Stimulated activated CD8-positive, alpha-beta memory T cell treated with anti-CD3 and anti-CD28 coated beads, Interleukin-2, amount 100 ng/mL, for 1 hour (primary cell): Measurements from ENCODE around the gene ABHD1.

Source experiments
- DNase-seq, 2 donors: peaks; one replicate each; pipeline ENCODE4 v3.0.0-alpha.2; 2020; ENCODE audit warnings: low read depth in 2 of 2

Gene ABHD1

DNA sequence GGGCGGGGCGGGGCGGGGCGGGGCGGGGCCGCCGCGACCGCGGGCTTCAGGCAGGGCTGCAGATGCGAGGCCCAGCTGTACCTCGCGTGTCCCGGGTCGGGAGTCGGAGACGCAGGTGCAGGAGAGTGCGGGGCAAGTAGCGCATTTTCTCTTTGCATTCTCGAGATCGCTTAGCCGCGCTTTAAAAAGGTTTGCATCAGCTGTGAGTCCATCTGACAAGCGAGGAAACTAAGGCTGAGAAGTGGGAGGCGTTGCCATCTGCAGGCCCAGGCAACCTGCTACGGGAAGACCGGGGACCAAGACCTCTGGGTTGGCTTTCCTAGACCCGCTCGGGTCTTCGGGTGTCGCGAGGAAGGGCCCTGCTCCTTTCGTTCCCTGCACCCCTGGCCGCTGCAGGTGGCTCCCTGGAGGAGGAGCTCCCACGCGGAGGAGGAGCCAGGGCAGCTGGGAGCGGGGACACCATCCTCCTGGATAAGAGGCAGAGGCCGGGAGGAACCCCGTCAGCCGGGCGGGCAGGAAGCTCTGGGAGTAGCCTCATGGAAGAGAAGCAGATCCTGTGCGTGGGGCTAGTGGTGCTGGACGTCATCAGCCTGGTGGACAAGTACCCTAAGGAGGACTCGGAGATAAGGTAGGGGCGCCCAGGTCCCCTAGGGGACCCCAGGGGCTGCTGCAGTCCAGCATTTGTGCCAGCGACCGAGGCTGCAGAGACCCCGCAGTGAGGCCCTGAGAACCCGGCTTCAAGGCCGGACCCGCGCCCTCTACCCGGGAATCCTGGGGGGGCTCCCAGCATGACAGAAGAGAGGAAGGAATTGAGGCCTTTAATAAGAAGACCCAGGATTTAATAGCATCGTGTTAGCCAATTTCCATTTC is 36.7 kb upstream of the ABHD1 start, which contains the start of gene KHK:
Gene KHK, plus strand, starts transcription at position 49 of the 870 bp plus-strand sequence. Its CDS starts 488 bp downstream, at position 537.
- no peak for DNase-seq

DNA sequence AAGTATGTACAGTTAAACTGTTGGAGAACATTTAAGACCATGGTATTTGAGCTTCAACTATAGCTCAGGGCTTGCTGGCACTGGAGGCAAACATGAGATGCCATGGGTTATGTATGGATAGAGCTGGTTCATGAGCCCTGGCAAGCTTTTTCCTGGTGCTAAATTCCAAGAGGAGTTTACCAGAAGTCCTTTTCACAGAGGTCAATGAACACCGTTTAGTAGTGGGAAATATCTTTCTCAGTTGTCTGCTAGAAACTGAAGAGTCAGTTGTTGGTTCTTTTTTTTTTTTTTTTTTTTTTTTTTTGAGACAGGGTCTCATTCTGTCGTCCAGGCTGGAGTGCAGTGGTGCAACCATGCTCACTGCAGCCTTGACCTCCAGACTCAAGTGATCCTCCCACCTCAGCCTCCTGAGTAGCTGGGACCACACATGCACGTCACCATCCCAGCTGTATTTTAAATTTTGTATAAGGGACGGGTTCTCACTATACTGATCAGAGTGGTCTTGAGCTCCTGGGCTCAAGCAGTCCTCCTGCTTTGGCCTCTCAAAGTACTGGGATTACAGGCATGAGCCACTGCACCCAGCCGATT is 35.7 kb upstream of the ABHD1 start:
- no peak for DNase-seq

DNA sequence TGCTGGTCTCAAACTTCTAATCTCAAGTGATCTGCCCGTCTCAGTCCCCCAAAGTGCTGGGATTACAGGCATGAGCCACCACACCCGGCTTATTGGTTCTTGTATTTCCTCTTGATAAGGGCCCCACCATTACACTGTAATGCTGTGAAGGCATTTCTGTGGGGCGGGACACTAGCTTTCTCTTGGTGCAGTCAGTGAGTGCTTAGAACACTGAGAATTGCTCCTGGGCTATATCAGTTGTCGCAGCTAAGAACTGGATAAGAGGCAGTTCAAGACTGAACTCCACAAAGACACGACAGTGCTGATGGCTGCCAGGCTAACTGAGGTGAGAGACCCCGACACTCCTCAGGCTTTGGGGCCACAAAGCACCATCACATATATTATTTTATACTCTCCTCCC is 35.0 kb upstream of the ABHD1 start:
- DNase-seq, result no peak

DNA sequence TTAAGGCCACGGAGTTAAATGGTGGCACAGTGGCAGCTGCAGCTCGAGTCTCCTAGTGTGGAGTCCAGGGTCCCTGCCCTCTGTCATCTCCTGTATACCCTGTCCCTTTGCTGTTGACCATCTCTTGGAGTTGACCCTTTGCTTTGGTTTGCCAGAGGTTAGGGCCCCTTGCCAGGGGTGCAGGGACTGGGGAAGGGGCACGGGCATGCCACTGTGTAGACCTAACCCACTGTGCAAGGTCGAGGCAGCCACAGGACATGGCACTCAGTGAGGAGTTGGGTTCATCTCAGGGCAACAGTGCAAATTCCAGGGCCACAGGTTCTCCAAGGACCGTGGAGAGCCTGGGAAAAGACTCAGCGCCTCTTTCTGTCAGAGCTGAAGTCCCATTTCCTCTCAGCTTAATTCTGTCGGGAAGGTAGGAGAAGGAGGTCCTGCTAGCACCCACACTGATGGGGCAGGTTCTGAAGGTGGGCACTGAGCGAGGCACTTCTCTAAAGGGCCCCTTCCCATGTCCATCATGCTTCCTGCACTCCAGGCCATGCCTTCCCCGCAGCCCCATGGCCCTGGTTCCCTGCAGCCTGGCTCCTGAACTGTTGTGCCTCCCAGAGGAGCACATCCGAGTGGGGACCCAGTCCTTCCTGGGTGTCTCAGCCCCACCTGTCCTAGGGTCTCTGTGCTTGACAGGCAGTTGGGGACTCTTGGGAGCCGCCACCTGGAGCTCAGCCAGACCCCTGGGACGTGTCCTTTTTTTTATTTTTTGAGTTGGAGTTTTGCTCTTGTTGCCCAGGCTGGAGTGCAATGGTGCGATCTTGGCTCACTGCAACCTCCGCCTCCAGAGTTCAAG is 34.3 kb upstream of the ABHD1 start:
- no peak for DNase-seq

DNA sequence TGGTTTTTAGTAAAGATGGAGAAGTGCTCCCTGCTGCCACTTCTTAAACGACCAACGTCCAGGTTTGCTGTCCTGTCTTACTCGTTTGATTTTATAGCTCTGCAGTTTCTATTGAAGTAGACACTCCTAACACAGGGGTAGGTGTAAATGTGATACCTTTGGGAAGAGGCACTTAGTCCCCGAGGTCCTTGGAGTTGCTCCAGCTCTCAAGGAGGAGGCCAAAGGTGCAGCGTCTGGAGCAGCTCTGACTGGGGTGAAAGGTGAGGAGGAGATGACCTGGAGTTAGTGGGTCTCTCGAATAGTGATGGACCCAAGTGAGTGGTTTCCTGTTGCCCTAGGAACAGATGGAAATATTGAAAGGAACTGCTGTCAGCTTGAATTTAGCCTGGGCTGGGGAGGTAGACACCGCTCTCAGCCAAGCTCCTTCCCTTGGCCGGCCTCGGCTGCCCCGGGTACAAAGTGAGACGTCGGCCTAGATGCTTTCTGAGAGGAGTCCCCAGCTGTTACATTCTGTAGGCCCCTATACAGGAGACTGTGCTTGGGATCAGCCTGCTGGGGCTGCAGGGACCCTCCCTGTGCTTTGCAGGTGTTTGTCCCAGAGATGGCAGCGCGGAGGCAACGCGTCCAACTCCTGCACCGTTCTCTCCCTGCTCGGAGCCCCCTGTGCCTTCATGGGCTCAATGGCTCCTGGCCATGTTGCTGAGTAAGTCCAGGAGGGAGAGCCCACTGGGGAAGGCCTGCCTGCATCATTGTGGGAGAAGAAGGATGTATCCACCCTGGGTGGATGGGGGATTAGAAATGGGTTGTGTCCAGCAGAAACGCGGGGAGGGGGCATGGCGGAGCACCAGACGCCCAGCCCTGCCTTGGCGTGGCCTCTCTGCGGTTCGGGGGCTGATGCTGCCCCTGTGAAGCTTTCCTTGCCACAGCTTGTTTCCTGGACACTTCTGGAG is 31.6 kb upstream of the ABHD1 start:
- DNase-seq, result no peak

DNA sequence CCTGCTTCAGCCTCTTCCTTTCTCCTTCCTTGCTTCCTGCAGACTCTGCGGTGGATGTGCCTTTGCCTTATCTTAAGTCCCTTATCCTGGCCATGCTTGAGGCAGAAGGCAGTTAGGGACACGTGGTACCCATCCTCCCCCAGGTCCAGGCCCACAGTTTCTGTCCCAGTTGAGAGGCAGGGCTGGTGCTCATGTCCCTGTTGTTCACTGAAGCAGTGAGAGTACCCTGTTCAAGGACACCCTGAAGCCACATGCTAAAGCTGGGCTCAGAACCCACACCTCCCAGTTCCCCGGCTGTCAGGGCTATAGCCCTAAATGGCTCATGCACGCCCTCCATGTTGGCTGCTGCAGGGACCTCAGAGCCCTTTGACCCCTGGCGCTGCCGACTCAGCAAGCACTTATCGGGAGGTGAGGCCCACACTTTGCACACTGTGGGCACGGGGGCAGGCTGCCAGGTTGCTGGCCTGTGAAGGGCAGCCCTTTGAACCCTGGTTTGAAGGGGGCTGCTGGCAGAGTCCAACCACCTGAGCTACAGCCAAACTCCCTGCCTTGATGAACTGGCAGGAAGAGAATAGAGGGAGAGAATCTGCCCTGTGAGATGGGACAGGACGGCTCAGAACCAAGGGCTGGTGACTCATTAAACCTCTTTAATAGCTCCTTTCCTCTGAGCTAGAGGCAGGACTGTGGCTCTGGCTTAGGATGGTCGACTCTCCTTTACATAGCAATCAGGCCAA is 30.8 kb upstream of the ABHD1 start:
- DNase-seq, result no peak

DNA sequence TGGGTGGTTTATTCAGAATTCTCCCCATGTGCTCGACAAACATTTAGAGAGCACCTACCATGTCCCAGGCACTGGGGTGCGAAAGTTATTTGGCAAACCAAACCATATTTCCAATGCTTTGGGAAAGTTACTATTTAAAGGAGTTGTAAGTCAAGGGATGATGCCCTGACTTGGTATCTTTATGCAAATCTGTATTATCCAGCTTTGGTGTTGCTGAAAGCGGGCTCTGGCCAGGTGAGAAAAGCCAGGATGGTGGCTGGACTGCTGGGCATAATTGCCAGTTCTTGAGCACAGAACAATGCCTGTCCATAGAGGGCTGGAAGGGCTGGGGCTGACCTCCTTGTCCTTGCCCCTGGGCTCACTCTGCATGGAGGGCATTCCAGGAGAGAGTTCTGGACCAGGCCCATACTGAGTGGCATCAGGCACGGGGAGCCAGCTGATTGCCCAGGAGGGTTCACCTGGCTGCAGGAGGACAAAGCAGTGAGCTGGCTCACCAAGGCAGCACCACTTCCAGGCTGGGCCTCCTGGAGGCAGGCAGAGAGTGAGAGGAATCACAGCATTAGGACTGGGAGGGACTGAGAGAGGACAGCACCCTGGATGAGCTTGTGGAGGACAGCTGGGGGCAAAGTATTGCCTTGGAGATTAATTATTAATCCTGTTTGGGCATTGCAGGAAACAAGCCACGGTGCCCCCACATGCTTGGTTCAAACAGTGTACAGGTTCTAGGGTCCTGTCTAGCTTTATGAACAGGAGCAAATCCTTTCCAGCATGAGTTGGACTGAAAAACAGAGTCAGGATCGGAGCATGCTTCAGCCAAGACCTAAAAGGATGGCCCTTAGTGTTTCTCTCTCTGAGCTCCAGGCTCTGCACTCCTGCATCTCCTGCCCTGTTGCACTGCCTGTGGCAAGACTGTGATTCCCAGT is 29.9 kb upstream of the ABHD1 start:
- DNase-seq, result no peak

DNA sequence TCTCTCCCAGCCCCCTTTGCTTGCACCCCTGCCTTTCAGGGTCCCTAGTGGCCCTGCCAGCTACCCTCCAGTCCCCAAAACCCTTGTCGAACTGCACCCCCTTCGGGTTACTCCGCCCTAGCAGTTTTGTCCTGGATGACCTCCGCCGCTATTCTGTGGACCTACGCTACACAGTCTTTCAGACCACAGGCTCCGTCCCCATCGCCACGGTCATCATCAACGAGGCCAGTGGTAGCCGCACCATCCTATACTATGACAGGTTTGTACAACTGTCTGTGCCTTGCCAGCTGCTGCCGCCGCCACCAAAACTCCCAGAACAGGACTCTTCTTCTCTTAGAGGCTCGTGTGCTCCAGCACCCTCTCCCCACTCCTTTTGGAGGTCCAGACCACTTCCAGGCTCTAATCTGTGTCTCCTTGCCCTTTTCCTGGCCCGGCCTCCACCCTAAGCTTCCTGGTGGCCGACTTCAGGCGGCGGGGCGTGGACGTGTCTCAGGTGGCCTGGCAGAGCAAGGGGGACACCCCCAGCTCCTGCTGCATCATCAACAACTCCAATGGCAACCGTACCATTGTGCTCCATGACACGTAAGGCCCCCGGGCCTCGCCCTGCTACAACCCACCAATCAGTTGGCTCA is 29.1 kb upstream of the ABHD1 start:
- DNase-seq, result no peak

DNA sequence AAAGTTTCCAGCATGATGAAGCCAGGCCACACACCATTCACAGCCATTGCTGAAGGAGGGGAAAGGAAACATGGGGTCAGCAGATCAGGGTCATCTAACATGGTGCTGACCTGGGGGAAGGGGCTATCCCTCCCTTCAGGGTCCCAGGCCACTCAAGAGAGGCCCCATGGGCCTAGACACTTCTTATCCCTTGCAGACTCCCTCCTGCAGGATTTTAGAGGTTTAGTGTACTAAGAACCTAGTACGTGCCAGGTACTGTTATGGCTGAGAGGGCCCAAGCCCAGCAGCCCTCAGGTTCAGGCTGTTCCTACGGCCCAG is 28.2 kb upstream of the ABHD1 start:
- DNase-seq, result no peak

DNA sequence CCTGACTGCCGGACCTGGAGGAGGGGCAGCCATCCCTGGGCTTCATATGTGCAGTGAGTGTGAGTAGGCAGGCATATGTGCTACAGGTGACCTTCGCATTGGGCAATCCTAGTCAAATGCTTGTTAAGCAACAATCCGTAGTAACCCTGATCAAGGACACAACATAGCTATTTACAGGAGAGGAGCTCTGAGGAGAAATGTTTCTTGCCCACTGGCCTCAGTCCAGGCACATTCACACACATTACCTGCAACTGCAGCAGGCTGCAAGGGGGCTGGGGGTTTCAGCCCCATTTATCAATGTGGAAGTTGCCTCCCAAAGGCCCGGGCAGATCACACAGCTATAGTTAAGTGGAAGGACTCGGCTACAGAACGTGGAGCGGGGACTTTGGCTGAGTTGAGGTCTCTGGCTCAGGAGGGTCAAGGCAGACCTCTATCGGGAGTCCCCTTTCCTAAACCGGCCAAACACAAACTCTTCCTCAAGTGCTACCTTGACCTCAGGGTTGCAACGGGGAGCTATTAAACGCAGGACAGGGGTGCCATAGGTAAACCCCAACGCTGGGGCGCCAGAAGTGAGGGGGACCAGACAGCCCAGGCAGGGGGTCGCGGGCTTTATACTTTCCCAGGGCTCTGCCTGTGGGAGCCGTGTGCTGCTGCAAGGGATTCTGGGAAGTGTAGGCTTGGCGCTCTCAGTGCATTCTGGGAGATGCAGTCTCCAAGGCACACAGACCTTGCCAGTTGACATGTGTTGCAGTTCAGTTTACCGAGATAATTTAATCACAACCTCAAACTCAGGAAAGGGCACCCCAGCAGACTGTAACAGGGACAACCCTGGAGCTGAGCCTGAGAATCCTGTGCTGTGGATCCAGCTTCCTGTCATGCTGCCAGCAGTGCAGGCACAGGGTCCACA is 27.6 kb upstream of the ABHD1 start:
- DNase-seq, result no peak

DNA sequence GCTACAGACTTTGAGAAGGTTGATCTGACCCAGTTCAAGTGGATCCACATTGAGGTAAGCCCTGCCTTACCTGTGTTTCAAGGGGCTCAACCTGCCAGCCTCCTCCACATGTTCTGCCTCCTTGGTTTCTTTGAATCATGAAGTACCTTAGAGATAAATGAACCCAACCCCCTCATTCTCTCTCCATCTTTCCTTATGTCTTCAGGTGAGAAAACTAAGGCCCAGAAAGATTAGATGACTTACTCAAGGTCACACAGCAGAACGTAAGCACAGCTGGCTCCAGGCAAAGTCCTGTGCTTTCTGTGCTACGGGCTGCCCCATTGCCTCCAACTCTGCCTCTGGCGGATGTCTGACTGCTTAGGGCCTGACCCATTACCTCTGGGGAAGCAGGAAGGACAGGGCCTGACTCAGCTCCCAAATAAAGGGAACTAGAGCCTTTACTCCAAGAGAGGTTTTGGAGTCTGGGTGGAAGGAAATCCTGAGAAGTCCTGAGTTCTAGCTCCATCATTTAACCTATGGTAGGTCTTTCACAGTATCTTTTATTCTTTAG is 26.8 kb upstream of the ABHD1 start:
- no peak for DNase-seq

DNA sequence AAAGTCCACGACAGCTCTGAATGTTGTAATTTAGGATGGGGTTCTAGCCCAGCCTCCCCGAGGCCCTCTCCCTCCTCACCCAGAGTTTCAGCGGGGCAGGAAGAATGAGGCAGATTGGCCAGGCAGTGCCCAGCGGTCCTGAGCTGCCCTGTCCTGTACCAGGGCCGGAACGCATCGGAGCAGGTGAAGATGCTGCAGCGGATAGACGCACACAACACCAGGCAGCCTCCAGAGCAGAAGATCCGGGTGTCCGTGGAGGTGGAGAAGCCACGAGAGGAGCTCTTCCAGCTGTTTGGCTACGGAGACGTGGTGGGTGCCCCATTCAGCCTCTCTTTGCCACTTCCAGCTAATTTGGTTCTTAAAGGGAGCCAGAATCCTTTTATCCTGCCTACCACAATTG is 26.3 kb upstream of the ABHD1 start:
- DNase-seq, result no peak

DNA sequence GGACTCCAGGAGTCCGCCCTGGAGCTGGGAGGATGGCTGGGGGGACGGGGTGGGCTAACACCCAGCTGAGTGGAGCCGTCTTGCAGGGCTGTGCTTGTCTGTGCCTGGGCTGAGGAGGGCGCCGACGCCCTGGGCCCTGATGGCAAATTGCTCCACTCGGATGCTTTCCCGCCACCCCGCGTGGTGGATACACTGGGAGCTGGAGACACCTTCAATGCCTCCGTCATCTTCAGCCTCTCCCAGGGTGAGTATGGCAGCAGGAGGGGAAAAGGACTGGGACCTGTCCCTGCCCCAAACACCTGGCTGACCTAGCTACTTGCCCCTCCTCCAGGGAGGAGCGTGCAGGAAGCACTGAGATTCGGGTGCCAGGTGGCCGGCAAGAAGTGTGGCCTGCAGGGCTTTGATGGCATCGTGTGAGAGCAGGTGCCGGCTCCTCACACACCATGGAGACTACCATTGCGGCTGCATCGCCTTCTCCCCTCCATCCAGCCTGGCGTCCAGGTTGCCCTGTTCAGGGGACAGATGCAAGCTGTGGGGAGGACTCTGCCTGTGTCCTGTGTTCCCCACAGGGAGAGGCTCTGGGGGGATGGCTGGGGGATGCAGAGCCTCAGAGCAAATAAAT is 24.2 kb upstream of the ABHD1 start:
- DNase-seq, result no peak

DNA sequence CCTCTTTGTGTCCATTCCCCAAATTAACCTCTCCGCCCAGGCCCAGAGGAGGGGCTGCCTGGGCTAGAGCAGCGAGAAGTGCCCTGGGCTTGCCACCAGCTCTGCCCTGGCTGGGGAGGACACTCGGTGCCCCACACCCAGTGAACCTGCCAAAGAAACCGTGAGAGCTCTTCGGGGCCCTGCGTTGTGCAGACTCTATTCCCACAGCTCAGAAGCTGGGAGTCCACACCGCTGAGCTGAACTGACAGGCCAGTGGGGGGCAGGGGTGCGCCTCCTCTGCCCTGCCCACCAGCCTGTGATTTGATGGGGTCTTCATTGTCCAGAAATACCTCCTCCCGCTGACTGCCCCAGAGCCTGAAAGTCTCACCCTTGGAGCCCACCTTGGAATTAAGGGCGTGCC is 23.6 kb upstream of the ABHD1 start:
- no peak for DNase-seq

DNA sequence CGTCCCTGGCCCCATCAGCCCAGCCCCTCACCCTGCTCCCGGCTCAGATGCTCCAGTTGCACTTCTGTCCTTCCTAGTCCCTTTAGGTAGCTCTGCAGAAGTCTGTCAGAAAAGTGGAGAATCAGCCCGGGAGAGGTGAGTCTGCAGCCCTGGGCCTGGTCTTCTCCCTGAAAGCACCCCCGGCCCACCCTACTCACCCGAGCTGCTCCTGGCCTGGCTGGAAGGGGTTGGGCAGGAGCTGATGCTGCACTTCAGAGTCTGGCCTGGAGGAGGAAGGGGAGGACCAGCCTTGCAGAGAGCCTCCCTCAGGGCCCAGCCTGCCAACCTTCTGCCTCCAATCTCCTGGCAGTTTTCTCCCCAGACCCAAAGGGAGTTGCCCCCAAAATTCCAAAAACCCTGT is 21.3 kb upstream of the ABHD1 start:
- no peak for DNase-seq

DNA sequence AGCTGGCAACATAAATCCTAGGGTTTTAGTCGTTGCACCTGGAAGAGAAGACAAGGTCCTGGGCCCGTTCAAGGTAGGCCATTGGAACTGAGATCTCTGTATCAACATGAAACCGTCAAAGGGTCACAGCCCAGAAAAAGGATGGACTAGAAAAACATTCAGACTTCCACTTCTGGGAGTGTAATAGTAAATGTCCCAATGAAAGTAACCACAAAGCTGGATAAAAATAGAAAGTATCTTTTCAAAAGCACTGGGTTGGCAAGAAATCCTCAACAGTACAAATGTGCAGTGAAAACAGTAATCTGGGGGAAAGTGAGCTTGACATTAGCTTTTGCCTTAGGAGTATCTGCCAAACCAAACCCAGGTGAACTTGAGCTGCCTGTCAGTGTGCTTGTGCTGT is 17.6 kb upstream of the ABHD1 start:
- DNase-seq, result no peak

DNA sequence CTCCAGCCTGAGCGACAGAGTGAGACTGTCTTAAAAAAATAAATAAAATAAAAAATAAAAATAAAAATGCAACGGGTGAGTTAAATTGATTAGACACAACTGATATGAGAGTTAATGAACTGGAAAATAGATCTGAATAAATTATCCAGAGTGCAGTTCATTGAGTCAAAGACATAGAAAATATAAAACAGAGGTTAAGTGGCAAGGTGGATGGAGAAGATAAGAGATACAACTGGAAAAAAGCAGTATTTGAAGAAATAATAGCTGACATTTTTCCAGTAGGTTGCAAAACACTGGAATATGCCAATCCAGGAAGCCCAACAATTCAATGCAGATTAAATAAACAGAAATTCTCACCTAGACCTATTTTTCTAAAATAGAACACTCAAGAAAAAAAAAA is 15.4 kb upstream of the ABHD1 start:
- no peak for DNase-seq
